GM12878 (cell line): ENCODE measurements around the gene SIGMAR1. TPM values are rescaled to one million over a fixed set of nuclear protein-coding genes. Genes with fewer than 3 reads are reported as not detected.

Experiments
- CHD1 ChIP-seq: IDR thresholded peaks from 2 replicates; pipeline ENCODE4 v1.6.1; 2012; ENCODE audit warnings: low read depth, low read length, improper control_type of control experiment
- EGR1 ChIP-seq, 2 experiments: IDR thresholded peaks; 1 replicate in 1 of 2; 2 replicates in 1 of 2; pipeline ENCODE4 v1.6.1; 2011 to 2012; ENCODE audit warnings: low read depth in 2 of 2, low read length in 2 of 2, borderline replicate concordance in 1 of 2, mild to moderate bottlenecking in 1 of 2, moderate library complexity in 1 of 2
- GATAD2B ChIP-seq: fragments of 450-650 bp; conservative IDR thresholded peaks from 2 replicates; pipeline ENCODE4 v1.6.1; 2017; ENCODE audit warnings: low read depth, mild to moderate bottlenecking, moderate library complexity
- MXI1 ChIP-seq: fragments of 150-350 bp; IDR thresholded peaks from 2 replicates; pipeline ENCODE4 v1.6.1; 2011; ENCODE audit warnings: low read depth, mild to moderate bottlenecking, inconsistent platforms, low read length, improper control_type of control experiment
- SMARCA5 ChIP-seq: fragments of 450-650 bp; IDR thresholded peaks from 2 replicates; pipeline ENCODE4 v1.6.1; 2017; ENCODE audit warnings: mild to moderate bottlenecking
- TCF3 ChIP-seq: IDR thresholded peaks from 2 replicates; pipeline ENCODE4 v1.6.1; 2012; ENCODE audit warnings: low read depth, mild to moderate bottlenecking, low read length, borderline replicate concordance; ENCODE audit not compliant: insufficient read depth
- ZNF217 ChIP-seq: fragments of 450-650 bp; IDR thresholded peaks from 2 replicates; pipeline ENCODE4 v1.6.1; 2017; ENCODE audit warnings: antibody characterized with exemption, mild to moderate bottlenecking
- ZNF24 ChIP-seq: fragments of 450-650 bp; IDR thresholded peaks from 2 replicates; pipeline ENCODE4 v1.6.1; 2017; ENCODE audit warnings: antibody characterized with exemption, mild to moderate bottlenecking
- polyA plus RNA-seq, 11 experiments: library from polyadenylated mRNA; depleted of rRNA in 4 of 11; unstranded in 6 of 11; stranded (reverse) in 5 of 11; fragments of >200 nt; fragmentation: Nextera tagmentation in 4 of 11; fragmentation: Illumina TruSeq in 1 of 11; extraction: Ambion mirVana in 4 of 11; extraction: Trizol in 1 of 11; gene quantifications; 1 replicate in 1 of 11; 2 replicates in 10 of 11; pipeline versions ENCODE4 v1.2.1 to v1.2.3, GENCODE V29; 2011 to 2016; ENCODE audit warnings: inconsistent platforms in 2 of 11, missing spikeins in 2 of 11, low read depth in 1 of 11
- total RNA-seq, 4 experiments: library from RNA; depleted of rRNA in 3 of 4; stranded (reverse); fragments of >200 nt in 3 of 4; fragmentation: Illumina TruSeq in 1 of 4; extraction: Trizol in 1 of 4; gene quantifications; 2 replicates each; pipeline versions ENCODE4 v1.2.1 to v1.2.3, GENCODE V29; 2013 to 2021
- TF ChIP-seq, protein P1 (sequence below): fragments of 450-650 bp; IDR thresholded peaks from 2 replicates; pipeline ENCODE4 v1.6.1; 2017; ENCODE audit warnings: antibody characterized with exemption, mild to moderate bottlenecking, moderate library complexity
- TF ChIP-seq, protein P2 (sequence below): fragments of 450-650 bp; formaldehyde crosslinking; IDR thresholded peaks from 2 replicates; pipeline ENCODE4 v1.5.0; 2022; ENCODE audit warnings: mild to moderate bottlenecking, missing genetic modification characterization
- TF ChIP-seq, protein P3 (sequence below): IDR thresholded peaks from 2 replicates; pipeline ENCODE4 v1.6.1; 2012; ENCODE audit warnings: low read depth, low read length, improper control_type of control experiment
- TF ChIP-seq, protein P4 (sequence below): IDR thresholded peaks from 2 replicates; pipeline ENCODE4 v1.6.1; 2011; ENCODE audit warnings: low read depth, low read length, improper control_type of control experiment, borderline replicate concordance
- TF ChIP-seq, protein P5 (sequence below): IDR thresholded peaks from 2 replicates; pipeline ENCODE4 v1.6.1; 2011; ENCODE audit warnings: borderline replicate concordance, low read depth, mild to moderate bottlenecking, moderate library complexity, low read length; ENCODE audit not compliant: insufficient read depth, poor library complexity, severe bottlenecking
- TF ChIP-seq, protein P6 (sequence below): fragments of 150-350 bp; IDR thresholded peaks from 2 replicates; pipeline ENCODE4 v1.6.1; 2014; ENCODE audit warnings: mild to moderate bottlenecking, low read depth, low read length
- TF ChIP-seq, protein P7 (sequence below): fragments of 450-650 bp; IDR thresholded peaks from 2 replicates; pipeline ENCODE4 v1.6.1; 2017; ENCODE audit warnings: mild to moderate bottlenecking

Gene SIGMAR1
- total and polyA plus RNA-seq, 10 of the 15 experiments (the other 5 are each of a cell fraction or from before 2014, with no cell fraction given), result 7.1 to 133 (median 69.5) TPM

DNA sequence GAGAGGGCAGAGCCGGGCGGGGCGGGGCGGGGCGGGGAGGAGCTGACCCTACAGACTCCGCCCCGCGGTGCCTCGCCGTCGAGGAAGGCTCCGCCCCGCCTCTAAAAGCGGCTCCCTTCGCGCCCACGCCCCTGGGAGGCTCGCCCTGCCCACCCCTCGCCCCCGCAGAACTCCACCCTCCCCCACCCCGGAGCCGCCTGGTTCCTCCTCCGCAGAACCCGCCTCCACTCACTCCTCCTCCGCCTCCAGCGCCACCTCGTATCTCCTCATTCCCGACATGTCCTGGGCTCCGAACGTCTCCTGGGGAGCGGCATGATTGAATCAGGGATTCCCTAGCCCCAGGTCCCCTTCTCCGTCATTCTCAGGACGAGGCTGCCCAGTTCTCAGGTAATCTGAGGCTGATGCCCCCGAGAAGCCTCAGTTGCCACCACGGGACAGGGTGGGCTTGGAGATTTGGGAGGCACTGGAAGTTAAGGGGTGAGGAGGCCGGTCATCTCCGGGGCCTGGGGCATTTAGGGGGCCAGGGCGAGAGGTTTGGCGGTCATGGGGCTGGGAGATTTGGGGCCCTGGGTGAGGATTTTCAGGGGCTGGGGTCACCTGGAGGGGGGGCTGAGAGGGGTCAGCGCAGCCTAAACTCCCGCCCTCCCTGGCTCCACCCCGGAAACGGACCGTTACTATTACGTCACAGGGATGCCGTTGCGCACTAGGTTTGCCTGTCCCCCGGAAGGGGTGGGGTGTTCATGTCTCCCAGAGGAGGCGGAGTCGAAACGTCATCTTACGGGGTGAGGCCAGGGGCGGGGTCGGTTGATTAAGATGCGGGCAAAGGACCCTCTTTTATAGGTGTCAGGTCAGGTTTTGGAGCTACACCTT lies 28.0 kb upstream of the SIGMAR1 start (continued):
- TF ChIP-seq, protein P1, sequence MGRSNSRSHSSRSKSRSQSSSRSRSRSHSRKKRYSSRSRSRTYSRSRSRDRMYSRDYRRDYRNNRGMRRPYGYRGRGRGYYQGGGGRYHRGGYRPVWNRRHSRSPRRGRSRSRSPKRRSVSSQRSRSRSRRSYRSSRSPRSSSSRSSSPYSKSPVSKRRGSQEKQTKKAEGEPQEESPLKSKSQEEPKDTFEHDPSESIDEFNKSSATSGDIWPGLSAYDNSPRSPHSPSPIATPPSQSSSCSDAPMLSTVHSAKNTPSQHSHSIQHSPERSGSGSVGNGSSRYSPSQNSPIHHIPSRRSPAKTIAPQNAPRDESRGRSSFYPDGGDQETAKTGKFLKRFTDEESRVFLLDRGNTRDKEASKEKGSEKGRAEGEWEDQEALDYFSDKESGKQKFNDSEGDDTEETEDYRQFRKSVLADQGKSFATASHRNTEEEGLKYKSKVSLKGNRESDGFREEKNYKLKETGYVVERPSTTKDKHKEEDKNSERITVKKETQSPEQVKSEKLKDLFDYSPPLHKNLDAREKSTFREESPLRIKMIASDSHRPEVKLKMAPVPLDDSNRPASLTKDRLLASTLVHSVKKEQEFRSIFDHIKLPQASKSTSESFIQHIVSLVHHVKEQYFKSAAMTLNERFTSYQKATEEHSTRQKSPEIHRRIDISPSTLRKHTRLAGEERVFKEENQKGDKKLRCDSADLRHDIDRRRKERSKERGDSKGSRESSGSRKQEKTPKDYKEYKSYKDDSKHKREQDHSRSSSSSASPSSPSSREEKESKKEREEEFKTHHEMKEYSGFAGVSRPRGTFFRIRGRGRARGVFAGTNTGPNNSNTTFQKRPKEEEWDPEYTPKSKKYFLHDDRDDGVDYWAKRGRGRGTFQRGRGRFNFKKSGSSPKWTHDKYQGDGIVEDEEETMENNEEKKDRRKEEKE, result no peak
- TF ChIP-seq, protein P2, sequence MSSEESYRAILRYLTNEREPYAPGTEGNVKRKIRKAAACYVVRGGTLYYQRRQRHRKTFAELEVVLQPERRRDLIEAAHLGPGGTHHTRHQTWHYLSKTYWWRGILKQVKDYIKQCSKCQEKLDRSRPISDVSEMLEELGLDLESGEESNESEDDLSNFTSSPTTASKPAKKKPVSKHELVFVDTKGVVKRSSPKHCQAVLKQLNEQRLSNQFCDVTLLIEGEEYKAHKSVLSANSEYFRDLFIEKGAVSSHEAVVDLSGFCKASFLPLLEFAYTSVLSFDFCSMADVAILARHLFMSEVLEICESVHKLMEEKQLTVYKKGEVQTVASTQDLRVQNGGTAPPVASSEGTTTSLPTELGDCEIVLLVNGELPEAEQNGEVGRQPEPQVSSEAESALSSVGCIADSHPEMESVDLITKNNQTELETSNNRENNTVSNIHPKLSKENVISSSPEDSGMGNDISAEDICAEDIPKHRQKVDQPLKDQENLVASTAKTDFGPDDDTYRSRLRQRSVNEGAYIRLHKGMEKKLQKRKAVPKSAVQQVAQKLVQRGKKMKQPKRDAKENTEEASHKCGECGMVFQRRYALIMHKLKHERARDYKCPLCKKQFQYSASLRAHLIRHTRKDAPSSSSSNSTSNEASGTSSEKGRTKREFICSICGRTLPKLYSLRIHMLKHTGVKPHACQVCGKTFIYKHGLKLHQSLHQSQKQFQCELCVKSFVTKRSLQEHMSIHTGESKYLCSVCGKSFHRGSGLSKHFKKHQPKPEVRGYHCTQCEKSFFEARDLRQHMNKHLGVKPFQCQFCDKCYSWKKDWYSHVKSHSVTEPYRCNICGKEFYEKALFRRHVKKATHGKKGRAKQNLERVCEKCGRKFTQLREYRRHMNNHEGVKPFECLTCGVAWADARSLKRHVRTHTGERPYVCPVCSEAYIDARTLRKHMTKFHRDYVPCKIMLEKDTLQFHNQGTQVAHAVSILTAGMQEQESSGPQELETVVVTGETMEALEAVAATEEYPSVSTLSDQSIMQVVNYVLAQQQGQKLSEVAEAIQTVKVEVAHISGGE, result no peak
- TF ChIP-seq GATAD2B, result no peak
- TF ChIP-seq, protein P3, sequence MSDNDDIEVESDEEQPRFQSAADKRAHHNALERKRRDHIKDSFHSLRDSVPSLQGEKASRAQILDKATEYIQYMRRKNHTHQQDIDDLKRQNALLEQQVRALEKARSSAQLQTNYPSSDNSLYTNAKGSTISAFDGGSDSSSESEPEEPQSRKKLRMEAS, result no peak
- TF ChIP-seq, protein P4, sequence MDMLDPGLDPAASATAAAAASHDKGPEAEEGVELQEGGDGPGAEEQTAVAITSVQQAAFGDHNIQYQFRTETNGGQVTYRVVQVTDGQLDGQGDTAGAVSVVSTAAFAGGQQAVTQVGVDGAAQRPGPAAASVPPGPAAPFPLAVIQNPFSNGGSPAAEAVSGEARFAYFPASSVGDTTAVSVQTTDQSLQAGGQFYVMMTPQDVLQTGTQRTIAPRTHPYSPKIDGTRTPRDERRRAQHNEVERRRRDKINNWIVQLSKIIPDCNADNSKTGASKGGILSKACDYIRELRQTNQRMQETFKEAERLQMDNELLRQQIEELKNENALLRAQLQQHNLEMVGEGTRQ, result no peak
- no peak for TF ChIP-seq CHD1
- no peak for TF ChIP-seq ZNF217
- no peak for TF ChIP-seq TCF3
- TF ChIP-seq, protein P5, sequence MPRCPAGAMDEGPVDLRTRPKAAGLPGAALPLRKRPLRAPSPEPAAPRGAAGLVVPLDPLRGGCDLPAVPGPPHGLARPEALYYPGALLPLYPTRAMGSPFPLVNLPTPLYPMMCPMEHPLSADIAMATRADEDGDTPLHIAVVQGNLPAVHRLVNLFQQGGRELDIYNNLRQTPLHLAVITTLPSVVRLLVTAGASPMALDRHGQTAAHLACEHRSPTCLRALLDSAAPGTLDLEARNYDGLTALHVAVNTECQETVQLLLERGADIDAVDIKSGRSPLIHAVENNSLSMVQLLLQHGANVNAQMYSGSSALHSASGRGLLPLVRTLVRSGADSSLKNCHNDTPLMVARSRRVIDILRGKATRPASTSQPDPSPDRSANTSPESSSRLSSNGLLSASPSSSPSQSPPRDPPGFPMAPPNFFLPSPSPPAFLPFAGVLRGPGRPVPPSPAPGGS, result no peak
- TF ChIP-seq SMARCA5, result peak; percentile 54; the same call in 1 of the 2 replicates
- no peak for TF ChIP-seq MXI1
- no peak for TF ChIP-seq ZNF24
- TF ChIP-seq, protein P6, sequence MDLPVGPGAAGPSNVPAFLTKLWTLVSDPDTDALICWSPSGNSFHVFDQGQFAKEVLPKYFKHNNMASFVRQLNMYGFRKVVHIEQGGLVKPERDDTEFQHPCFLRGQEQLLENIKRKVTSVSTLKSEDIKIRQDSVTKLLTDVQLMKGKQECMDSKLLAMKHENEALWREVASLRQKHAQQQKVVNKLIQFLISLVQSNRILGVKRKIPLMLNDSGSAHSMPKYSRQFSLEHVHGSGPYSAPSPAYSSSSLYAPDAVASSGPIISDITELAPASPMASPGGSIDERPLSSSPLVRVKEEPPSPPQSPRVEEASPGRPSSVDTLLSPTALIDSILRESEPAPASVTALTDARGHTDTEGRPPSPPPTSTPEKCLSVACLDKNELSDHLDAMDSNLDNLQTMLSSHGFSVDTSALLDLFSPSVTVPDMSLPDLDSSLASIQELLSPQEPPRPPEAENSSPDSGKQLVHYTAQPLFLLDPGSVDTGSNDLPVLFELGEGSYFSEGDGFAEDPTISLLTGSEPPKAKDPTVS, result no peak
- TF ChIP-seq, protein P7, sequence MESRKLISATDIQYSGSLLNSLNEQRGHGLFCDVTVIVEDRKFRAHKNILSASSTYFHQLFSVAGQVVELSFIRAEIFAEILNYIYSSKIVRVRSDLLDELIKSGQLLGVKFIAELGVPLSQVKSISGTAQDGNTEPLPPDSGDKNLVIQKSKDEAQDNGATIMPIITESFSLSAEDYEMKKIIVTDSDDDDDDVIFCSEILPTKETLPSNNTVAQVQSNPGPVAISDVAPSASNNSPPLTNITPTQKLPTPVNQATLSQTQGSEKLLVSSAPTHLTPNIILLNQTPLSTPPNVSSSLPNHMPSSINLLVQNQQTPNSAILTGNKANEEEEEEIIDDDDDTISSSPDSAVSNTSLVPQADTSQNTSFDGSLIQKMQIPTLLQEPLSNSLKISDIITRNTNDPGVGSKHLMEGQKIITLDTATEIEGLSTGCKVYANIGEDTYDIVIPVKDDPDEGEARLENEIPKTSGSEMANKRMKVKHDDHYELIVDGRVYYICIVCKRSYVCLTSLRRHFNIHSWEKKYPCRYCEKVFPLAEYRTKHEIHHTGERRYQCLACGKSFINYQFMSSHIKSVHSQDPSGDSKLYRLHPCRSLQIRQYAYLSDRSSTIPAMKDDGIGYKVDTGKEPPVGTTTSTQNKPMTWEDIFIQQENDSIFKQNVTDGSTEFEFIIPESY, result no peak
- TF ChIP-seq EGR1 (IDR thresholded peaks at IDR 0.05; ENCODE audit: borderline replicate concordance in 1 of 2, low read depth in 2 of 2, low read length in 2 of 2), result peak in 1 of 2 experiments; percentile 97; a peak in 2 of 3 replicates
